HG03064 (cell line): ENCODE results near the gene IL19.
"Not testable (repeated sequence)": the region's sequence is repeated elsewhere in the genome, so short reads cannot be mapped to it uniquely, and the experiment has no call there.

Experiments
- ATAC-seq: cut with Tn5 transposase; IDR thresholded peaks from one replicate; pipeline ENCODE4 v1.9.1; 2021; ENCODE audit warnings: low read depth; ENCODE audit not compliant: unreplicated experiment

IL19 gene

GRCh38 chr1:206772243-206772937, 1.8 kb downstream of the IL19 start, which contains the start of gene IL10:
Gene IL10, minus strand, starts transcription at chr1:206772494. Its CDS starts 59 bp downstream, at chr1:206772435.
- no peak for ATAC-seq

- ATAC-seq, result no peak
These were observed 3.5 kb downstream of the IL19 start for GRCh38 chr1:206774093-206774492.

- no peak for ATAC-seq
These were observed 5.7 kb downstream of the IL19 start for GRCh38 chr1:206776229-206776628.

GRCh38 chr1:206778031-206778430, 7.5 kb downstream of the IL19 start:
- no peak for ATAC-seq

GRCh38 chr1:206778911-206779310, 8.3 kb downstream of the IL19 start:
- ATAC-seq, result not testable (repeated sequence)

- ATAC-seq, result no peak
These were observed 9.1 kb downstream of the IL19 start for GRCh38 chr1:206779638-206780037.

- ATAC-seq, result peak; percentile 57
These were observed 11.9 kb downstream of the IL19 start for GRCh38 chr1:206782448-206782847.

- ATAC-seq, result no peak
These were observed 12.9 kb downstream of the IL19 start for GRCh38 chr1:206783506-206783905.

- ATAC-seq, result peak; percentile 50
These were observed 13.9 kb downstream of the IL19 start for GRCh38 chr1:206784471-206784903.

GRCh38 chr1:206785182-206785765, 14.7 kb downstream of the IL19 start:
- ATAC-seq, result no peak

GRCh38 chr1:206786212-206786886, 15.8 kb downstream of the IL19 start:
- no peak for ATAC-seq

- no peak for ATAC-seq
These were observed 17.3 kb downstream of the IL19 start for GRCh38 chr1:206787891-206788290.

GRCh38 chr1:206788487-206789050, 18.0 kb downstream of the IL19 start:
- ATAC-seq, result no peak

GRCh38 chr1:206790502-206791250, 20.1 kb downstream of the IL19 start:
- ATAC-seq, result no peak

- peak; percentile 44 for ATAC-seq
These were observed 22.5 kb downstream of the IL19 start for GRCh38 chr1:206792939-206793607.

- ATAC-seq, result no peak
These were observed 23.0 kb downstream of the IL19 start for GRCh38 chr1:206793620-206794019.

- ATAC-seq, result no peak
These were observed 23.8 kb downstream of the IL19 start for GRCh38 chr1:206794294-206794908.

- no peak for ATAC-seq
These were observed 25.5 kb downstream of the IL19 start for GRCh38 chr1:206796116-206796515.

GRCh38 chr1:206796981-206797402, 26.4 kb downstream of the IL19 start:
- no peak for ATAC-seq
